GM18861 (cell line): Measurements from ENCODE around the gene GGTLC2.
"Not testable (repeated sequence)": the region's sequence is repeated elsewhere in the genome, so short reads cannot be mapped to it uniquely, and the experiment has no call there.

ENCODE experiments used
- ATAC-seq: cut with Tn5 transposase; IDR thresholded peaks from one replicate; pipeline ENCODE4 v1.9.1; 2021; ENCODE audit not compliant: unreplicated experiment

GGTLC2 gene

DNA sequence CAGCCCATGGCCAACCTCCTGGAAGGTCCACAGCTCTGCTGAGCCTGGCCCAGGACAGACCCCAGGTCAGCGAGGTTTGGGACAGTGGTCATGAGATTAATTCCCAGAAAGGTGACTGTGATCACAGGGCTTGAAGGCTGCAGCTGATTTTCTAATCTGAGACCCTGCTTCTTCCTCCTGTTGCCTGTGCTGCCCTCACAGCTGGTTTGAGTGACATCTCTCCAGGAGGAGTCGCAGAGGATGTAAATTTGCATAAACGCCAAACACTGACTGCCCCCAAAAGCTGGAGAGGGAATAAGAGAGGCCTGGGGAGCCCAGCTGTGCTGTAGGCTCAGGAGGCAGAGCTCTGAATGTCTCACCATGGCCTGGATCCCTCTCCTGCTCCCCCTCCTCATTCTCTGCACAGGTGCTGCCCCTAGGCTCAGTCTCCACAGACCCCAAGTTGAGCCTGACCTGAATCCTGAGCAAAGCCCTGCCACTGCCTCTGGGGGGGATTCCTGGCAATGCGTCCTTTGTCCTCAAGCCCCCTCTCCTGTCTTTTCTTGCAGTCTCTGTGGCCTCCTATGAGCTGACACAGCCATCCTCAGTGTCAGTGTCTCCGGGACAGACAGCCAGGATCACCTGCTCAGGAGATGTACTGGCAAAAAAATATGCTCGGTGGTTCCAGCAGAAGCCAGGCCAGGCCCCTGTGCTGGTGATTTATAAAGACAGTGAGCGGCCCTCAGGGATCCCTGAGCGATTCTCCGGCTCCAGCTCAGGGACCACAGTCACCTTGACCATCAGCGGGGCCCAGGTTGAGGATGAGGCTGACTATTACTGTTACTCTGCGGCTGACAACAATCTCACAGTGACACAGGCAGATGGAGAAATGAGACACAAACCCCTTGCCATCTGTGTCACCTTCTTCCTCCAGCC lies 23.8 kb downstream of the GGTLC2 start:
- no peak for ATAC-seq

DNA sequence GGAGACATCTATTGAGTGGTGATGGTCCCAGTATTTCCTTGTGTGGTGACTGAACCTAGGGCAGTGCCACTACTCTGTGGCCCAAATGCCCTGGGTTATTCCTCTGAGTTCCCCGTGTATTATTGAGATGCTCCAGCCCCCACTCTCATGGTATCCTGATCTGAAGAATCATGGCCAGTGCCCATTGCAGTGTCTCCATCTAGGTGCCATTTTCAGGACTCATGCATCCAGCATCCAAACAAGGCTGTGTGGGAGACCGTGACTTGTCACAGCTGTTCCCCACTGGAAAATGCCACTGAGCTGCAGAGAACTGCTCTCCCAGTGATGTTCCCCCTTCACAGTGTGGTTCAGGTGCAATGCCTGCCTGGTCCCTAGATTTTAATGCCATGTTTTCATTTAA lies 24.7 kb downstream of the GGTLC2 start:
- no peak for ATAC-seq

DNA sequence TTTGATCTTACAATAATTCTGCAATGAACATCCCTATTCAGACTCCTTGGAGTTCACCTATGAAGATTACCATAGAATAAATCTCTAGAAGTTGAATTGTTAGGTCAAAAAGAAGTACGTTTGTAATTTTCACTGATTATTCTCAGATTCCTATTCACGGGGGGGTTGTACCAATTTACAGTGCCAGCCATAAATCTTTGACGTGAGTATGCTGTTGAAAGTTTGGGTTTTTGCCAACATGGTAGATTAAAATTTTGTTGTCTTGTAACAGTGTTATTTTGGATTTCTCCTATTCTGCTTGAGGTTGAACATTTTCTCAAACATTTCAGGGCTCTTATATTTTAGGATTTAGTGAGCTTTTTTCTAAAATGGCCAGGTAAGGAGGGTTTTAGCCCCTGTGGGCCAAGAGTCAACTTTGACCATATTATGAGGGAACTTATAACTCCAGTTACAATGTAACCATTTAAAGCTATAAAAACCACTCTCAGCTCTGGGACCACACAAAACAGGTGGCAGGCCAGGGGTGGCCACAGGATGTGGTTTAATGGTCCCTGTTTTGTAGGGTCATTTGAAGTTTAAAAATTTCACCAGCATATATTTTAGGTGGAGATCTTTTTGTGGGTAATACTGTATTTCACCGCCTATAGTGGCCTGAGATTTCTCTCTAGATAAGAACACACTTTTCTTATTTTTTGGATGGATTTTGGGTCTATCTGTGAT lies 25.8 kb downstream of the GGTLC2 start:
- no peak for ATAC-seq

DNA sequence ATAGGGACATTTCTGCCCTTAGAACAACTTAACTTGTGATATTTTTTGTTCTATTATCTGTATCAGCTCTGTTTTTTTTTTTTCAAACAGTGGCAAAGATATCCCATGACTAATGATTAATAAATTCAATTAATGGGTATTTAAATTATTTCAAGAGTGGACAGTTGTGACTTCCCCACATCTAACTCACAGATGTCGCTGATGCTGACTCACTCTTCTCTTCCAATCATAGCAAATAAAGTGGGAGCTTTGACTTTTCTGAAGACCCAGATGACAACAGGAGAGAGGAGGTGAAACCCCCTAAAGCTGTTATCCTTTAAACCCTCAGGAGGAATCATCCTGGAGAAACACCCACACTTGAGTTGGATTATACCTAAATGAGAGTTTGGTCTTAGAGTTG lies 27.1 kb downstream of the GGTLC2 start:
- no peak for ATAC-seq

DNA sequence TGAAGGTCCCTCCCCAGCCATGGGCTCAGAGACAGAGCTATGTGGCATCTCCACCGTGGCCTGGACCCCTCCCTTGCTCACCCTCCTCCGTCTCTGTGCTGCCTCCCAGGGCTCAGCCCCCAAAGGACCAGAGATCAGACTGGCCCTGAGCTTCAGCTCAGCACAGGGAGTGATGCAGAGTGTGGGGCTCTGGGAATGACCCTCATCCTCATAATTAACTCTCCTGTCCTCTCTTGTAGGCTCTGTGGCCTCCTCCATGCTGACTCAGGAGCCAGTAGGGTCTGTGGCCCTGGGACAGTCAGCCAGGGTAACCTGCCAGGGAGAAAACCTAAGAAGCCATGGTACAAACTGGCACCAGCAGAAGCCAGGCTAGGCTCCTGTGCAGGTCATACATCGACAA lies 28.7 kb downstream of the GGTLC2 start:
- ATAC-seq = no peak

DNA sequence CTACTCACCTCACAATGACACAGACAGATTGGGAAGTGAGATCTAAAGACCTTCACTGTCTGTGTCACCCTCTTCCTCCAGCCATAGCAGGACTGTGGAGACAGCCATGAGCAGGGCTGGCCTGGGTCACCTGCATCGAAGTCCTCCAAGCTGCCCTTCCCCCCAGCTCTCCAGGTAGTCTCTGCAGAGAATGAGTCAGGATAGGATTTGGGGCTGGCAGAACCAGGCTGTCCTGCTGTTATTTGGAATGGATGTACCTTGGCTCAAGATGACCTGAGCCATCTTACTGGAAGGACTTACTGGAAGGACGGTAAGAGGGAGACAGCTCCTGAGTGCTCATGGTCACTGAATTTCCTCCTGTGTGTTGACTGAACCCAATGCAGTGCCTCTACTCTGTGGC lies 29.2 kb downstream of the GGTLC2 start:
- no peak for ATAC-seq

DNA sequence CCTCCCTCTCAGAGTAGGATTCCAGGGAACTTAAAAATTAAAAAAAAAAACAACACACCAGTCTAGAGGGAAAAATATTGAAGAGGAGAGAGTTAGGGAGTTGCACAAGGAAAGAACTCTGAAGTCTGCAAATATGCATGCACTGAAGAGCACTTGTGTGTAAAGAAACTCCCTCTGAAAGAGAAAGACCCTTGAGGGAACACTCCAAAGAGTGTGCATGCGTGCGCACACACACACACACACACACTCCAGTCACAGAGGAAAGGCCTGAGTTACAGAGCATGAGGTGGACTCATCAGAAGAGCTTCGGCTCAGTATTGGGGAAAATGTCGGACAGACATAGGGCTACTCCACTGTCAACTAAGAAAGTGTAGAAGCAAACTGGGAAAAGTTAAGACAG lies 30.1 kb downstream of the GGTLC2 start:
- no peak for ATAC-seq

DNA sequence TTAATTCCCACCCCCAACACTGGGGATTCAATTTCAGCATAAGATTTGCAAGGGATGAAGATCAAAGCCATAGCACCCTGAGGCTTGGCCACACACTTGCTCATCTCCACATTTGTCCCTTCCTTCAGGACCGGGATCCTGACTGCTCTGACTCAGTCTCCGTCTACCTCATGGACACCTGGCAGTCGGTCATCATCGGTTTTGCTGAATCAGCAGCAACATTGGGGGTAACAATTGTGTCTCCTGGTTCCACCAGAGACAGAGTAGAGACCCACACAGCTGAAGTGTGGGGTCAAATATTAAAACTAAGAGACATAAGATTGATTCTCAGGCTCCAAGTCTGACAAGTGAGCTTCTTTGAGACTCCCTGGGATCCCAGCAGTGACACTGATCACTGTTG lies 34.6 kb downstream of the GGTLC2 start:
- ATAC-seq = no peak

DNA sequence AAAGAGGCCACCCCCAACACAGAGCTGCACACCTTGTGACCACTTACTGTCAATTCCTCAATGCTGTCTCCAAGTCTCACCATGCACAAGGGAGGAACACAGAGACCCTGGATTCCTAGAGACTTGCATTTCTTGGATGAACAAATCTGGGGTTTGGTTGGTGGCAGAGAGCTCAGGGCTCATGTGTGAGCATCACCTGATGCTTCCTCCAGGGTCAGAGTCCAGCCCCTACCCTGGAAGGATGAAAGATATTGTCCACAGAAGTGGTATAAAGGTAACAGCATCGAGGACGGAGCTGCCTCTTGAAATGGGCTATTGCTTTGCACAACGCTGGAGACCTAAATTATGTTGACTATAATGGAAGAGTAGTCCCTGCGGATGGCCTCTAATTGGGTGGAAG lies 36.0 kb downstream of the GGTLC2 start:
- ATAC-seq = no peak

DNA sequence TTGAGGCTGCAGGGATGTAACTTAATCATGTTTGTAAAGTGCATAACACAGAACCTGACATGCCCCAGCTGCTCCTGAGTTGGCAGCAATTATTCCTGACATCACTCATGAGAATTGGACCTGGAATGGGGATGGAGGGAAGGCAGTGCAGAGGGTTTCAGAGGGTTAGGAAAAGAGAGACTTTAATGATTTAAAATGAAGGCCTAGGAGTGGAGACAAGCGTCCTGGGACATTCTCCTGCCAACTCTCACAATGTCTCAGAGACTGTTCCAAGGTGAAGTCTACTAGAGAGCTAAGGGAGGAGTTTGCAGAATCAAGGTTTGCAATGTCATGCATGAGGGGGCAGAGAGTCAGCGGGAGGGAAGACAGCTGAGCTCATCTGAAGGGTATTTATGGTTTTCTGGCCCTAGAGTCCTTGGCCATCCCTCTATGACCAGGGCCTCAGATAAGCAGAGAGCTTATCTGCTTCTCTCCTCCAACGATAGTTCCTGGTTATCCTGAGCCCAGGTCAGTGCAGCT lies 36.9 kb downstream of the GGTLC2 start:
- no peak for ATAC-seq

DNA sequence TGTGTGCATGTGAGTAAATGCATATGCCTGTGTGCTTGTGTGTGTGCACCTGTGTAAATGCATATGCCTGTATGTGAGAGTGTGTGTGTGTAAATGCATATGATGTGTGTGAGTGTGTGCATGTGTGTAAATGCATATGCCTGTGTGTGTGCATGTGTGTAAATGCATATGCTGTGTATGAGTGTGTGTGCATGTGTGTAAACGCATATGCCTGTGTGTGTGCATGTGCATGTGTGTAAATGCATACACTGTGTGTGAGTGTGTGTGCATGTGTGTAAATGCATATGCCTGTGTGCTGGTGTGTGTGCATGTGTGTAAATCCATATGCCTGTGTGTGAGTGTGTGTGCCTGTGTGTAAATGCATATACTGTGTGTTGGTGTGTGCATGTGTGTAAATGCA lies 37.8 kb downstream of the GGTLC2 start:
- no peak for ATAC-seq

DNA sequence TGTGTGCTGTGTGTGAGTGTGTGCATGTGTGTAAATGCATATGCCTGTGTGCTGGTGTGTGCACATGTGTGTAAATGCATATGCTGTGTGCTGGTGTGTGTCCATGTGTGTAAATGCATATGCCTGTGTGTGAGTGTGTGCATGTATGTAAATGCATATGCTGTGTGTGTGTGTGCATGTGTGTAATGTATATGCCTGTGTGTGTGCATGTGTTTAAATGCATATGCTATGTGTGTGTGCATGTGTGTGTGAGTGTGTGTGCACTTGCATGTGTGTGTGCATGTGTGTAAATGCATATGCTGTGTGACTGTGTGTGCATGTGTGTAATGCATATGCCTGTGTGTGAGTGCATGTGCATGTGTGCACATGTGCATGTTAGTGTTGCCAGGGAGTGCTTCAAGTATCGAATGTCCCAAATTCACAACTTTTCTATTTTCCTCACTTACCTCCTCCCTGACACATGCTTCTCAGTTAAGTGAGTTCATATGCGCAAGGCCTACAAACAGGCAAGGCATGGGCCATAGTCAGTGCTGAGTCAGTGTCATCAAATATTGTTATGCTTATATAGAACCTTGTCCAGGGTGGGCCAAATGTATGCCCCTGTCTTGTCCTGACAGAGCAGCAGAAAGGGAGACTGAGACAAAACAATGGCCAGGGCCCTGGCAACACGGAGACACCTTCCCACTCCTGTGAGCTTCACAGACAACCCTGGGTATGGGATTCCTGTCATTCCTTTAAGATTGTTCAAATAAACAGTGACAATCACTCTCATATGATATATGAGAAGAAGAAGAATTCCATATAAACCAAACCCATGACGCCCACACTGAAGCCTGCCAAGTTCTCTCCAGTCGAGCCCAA lies 38.6 kb downstream of the GGTLC2 start:
- no peak for ATAC-seq

DNA sequence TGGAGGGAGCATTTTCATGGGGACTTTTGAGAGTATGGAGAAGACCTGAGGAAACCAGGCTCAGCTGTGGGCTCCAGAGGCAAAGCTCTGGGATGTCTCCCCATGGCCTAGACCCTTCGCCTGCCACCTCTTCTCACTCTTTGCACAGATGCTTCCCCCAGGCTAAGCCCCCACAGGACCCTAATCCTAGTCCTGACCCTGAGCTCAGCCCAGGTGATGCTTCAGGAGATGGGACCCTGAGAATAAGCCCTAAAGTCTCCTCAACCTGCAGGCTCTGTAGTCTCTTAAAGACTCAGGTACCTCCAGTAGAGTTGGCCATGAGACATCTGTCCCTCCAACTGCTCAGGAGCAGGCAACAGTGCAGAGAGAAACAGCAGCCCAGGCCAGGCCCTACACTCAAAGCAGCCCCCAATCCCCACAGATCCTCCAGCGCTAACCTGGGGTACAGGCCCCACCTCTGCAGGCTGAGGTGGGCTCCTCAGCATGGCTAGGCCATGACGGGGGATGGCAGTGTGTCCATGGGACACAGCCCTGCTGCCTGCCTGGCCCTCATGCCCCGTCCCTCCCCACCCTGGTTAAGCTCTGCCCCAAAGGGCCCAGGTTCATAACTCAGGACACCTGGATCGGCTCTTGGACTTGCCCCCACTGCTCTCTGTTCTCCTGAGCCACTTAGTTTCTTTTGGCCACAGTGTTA lies 39.4 kb downstream of the GGTLC2 start:
- ATAC-seq = no peak

DNA sequence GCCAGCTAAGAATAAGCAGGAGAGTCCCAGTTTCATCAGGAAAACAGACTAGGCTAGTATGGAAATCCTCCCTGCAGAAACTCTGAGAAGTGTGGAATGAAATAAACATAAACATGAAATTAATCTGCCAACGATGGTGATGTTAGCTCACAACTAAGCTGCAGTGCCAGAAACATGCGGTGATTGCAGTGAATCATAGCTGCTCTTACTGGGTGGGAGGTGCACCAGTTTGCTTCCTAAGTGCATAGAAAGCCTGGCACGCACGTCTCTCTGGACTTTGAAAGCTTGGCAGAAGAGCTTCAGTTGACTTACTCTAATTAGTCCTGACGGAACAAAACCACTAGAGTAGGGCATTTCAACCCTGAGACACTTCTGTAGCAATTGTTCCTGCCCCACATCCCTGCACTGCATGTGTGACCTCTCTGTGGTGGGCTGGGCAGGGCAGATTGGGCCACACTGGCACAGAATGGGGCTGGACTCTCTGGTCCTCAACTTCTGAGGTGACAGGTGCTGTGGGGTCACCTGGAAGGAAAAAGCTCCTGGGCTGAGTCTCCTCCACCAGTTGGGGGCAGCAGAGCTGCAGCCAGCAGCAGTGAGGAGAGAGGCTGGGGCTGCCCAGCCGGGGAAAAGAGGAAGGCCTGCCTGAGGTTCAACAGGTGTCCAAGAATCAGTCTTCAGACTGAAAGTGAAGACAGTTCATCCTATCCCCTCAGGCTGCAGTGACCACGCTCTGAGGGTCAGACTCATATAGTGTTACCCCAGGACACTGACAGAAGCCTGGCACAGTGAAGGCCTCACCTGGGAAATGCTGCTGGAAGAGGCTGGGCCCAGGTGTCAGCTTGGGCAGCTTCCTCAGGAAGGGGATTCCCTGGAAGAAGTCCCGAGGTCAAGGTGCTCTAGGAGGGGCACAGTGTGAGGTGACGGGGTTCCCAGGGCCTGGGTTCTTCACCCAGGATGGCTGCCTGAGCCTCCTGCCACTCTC lies 40.5 kb downstream of the GGTLC2 start:
- peak; percentile 31 for ATAC-seq

DNA sequence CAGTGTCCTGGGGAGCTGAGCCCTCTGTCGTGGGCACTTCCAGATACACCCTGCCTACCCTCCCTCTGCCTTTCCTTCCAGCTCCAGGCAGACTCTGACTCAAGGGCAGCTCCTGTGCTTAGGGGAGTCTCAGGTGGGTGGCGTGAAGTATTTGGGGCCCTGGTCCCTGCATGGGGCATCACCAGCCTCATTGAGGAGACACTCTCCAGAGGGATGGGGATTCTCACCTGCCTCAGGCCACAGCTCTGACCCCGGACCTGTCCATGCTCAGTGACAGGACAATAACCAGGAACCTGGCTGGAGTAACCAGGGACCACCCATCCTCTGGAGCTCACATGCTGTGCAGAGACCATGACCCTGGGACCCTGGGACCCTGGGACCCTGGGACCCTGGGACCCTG lies 41.2 kb downstream of the GGTLC2 start:
- ATAC-seq = no peak

DNA sequence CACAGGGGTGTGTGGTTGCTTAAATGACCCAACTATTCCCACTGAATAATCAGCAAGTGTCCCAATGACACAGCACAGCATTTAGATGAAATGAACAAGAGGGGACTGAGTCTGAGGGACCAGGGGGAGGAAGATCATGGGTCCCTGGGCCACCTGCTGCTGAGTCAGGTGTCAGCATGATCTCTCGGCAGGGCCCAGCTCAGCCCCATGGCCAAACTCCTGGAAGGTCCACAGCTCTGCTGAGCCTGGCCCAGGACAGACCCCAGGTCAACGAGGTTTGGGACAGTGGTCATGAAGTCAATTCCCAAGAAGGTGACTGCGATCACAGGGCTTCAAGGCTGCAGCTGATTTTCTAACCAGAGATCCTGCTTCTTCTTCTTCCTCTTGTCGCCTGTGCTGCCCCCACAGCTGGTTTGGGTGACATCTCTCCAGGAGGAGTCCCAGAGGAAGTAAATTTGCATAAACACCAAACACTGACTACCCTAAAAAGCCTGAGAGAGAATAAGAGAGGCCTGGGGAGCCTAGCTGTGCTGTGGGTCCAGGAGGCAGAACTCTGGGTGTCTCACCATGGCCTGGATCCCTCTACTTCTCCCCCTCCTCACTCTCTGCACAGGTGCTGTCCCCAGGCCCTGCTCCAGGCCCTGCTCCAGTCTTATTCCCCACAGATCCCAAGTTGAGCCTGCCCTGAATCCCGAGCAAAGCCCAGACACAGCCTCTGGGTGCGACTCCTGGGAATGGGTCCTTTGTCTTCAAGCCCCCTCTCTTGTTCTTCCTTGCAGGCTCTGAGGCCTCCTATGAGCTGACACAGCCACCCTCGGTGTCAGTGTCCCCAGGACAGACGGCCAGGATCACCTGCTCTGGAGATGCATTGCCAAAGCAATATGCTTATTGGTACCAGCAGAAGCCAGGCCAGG lies 42.0 kb downstream of the GGTLC2 start:
- ATAC-seq = not testable (repeated sequence)

DNA sequence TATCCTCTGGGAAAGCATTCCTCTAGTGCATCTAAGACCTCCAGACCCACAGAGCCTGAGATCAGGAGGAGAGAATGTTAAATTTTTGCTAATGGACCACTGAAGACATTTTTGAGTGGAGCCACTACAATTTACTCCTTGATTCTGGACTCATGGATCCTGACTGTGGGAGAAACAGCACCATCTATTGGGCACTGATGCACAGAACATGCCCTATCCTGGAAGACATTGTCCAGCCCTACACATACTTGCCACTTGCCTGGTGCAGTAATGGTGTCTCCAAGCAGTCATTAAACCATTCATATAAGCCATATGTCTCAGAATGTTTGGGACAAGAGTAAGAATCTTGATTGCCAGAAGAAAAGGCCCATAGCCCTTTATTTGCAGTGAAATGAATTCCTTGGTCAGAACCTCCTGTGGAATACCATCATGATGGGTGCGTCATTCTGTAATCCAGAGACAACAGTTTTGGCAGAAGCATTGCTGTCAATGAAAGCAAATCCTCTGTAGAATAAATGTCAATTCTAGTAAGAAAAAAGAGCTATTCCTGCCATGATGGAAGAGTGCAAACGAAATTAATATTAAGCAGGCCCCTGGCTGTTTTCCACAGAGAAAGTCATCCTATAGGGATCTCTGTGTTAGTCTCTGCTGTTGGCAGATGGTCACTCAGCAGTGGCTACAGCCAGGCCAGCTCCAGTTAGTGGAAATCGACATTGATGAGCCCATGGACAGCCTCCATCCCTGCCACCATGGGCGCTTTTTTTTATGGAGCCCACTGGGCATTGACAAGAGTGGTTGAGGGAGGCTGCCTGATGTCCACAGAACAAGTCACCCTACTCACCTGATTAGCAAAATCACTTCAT lies 43.5 kb downstream of the GGTLC2 start:
- ATAC-seq = no peak
